AG04450 (cell line): ENCODE data around the gene PHF14. TPM values are rescaled to one million over a fixed set of nuclear protein-coding genes. Genes with fewer than 3 reads are reported as not detected.
"Not testable (repeated sequence)": the region's sequence is repeated elsewhere in the genome, so short reads cannot be mapped to it uniquely, and the experiment has no call there.

Experiments
- CTCF ChIA-PET: fragments of 300-600, 350-600 bp; formaldehyde crosslinking; extraction: SDS; loops from one replicate; lab custom pipeline; 2022; ENCODE audit warnings: antibody characterized with exemption, inconsistent platforms; lab: Charles Lee
- POLR2A ChIA-PET: fragments of 350-600 bp; formaldehyde crosslinking; extraction: SDS; loops from one replicate; lab custom pipeline; 2021; ENCODE audit warnings: antibody characterized with exemption, inconsistent platforms; lab: Yijun Ruan, JAX
- DNase-seq: peaks from one replicate; pipeline ENCODE4 v3.0.0-alpha.2; 2011; ENCODE audit warnings: low read depth, low spot score
- H3K27ac ChIP-seq: one replicate; pipeline ENCODE4 v1.5.1; 2012; ENCODE audit warnings: low read depth, low read length, control low read depth
- H3K27me3 ChIP-seq: one replicate; pipeline ENCODE4 v1.6.0; 2012; ENCODE audit warnings: low read length; ENCODE audit not compliant: control insufficient read depth, insufficient read depth
- H3K4me3 ChIP-seq: 2 replicates; pipeline ENCODE4 v1.5.1; 2011; ENCODE audit warnings: mild to moderate bottlenecking, low read depth, low read length, control low read depth
- H3K9me3 ChIP-seq: 2 replicates; pipeline ENCODE4 v1.5.1; 2012; ENCODE audit warnings: low read length; ENCODE audit not compliant: control insufficient read depth, insufficient read depth
- CTCF ChIP-seq: IDR thresholded peaks from 2 replicates; pipeline ENCODE4 v1.5.1; 2011; ENCODE audit warnings: low read depth, low read length, control low read depth, inconsistent platforms
- polyA minus RNA-seq: library from RNA; depleted of rRNA, polyadenylated mRNA; stranded (reverse); fragments of >200 nt; gene quantifications from 2 replicates; pipeline ENCODE4 v1.2.3, GENCODE V29; 2011; rRNA and poly(A)+ RNA removed
- polyA plus RNA-seq: library from polyadenylated mRNA; depleted of rRNA; stranded (reverse); fragments of >200 nt; gene quantifications from 2 replicates; pipeline ENCODE4 v1.2.3, GENCODE V29; 2011; rRNA removed

Gene PHF14
- polyA plus RNA-seq, result 16.7 and 26.2 TPM in 2 replicates
- polyA minus RNA-seq, result 22.5 and 33.5 TPM in 2 replicates

DNA sequence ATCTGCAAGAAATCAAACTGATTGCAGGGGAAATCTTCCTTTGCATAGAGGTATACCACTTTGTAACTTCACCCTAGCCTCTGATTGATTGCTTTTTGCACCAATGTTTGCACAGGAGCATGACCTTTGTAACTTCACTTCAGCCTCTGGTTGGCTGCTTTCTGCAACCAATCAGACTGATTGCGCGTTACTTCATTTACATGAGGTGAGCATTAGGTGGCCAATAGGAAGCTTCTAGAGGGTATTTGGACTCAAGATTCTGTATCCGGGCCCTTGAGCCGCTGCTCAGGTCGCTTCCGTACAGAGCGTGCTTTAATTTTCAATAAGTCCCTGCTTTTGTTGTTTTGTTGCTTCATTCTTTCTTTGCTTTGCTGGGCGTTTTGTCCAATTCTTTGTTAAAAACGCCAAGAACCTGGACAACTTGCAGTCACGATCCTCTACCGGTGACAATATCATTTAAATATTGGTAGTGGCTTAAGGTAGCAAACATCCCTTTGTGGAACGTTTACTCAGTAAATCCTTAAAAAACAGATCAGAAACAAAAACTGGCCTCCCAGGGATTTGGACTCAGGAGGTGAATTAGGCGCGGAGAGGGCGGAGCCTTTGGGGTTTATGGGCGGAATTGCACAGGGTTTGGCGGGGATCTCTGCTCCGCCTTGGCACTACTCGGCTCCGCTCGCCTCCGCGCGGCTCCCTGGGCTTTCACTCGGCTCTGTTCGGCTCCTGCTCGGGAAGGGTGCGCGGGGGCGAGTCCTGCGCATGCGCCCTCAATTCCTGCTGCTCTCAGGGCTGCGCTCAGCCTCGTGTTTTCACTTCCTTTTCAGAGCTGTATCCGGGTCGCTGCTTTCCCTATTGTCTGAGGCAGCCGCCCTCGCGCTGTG is at the start of gene PHF14:
Gene PHF14, plus strand, starts transcription at position 812 of the 881 bp plus-strand sequence. CDS start 452 bp downstream, outside the sequence.
- no peak for TF ChIP-seq CTCF
- CTCF ChIA-PET, result no interaction called here
- POLR2A ChIA-PET, result interaction anchor here (0.8 to 2.6 kb wide), 4 partner anchors 33 to 1343 kb away, joined by 3 to 32 read pairs (median 4); a partner anchor contains a TSS
- no peaks in the 10 kb centered on the region for H3K27me3 ChIP-seq
- no peaks in the 10 kb centered on the region for H3K9me3 ChIP-seq
- DNase-seq, result peak; percentile 93
- peak within 1 kb of the TSS; percentile 85 for H3K4me3 ChIP-seq
- H3K27ac ChIP-seq, result peak within 1 kb of the TSS; percentile 82

DNA sequence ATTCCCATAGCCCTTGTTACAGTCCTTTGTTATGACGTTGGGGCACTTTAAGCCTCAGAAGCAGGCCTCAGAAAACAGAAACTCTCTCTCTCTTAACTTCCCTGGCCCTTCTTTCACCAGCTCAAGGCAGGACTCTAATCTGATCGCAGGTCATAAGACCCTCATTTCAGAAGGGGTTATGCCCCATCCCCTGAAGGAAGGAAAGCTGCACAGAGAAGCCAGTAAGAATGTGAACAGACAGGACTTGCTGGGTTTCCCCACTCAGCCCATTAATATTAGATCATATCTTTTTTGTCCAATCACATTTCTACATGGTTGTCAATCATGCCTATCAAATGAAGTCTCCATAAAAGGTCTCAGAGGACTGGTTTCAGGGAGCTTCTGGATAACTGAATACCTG is 49.3 kb upstream of the PHF14 start:
- DNase-seq, result no peak
- no peak for TF ChIP-seq CTCF
- H3K27me3 ChIP-seq, result no peaks in the 10 kb centered on the region
- ChIA-PET CTCF (no interaction called here), POLR2A (no interaction called here)
- no peak overlapping the region for H3K27ac ChIP-seq
- no peaks in the 10 kb centered on the region for H3K9me3 ChIP-seq
- no peak overlapping the region for H3K4me3 ChIP-seq

- H3K27me3 ChIP-seq, POLR2A ChIA-PET, H3K9me3 ChIP-seq, H3K4me3 ChIP-seq, DNase-seq, H3K27ac ChIP-seq, CTCF ChIA-PET: not testable (repeated sequence)
Observed at GRCh38 chr7:10928203-10928602, 45.5 kb upstream of the PHF14 start.

DNA sequence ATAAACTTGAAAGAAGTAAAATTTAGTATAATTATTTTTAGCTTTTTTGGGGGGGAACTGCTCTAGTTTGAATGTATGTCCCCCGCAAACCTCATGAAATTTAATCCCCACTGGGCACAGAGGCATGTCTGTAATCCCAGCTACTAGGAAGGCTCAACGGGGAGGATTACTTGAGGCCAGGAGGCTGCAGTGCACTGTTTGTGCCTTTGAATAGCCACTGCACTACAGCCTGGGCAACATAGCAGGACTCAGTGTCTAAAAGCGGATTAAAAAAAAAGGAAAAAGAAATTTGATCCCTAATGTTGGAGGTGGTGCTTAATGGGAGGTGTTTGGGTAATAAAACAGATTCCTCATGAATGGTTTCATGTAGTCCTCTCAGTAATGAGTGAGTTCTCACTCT is 43.1 kb upstream of the PHF14 start:
- no peak overlapping the region for H3K27ac ChIP-seq
- no peak for DNase-seq
- POLR2A ChIA-PET, result interaction anchor here (3.0 kb wide), 1 partner anchor 10 kb away, joined by 12 read pairs; a partner anchor contains a TSS
- TF ChIP-seq CTCF, result no peak
- no peak overlapping the region for H3K4me3 ChIP-seq
- H3K9me3 ChIP-seq, result no peaks in the 10 kb centered on the region
- CTCF ChIA-PET, result interaction anchor here (2.1 kb wide), 1 partner anchor 282 kb away, joined by 6 read pairs; no protein-coding TSS in a partner anchor
- H3K27me3 ChIP-seq, result no peaks in the 10 kb centered on the region

- ChIA-PET CTCF (interaction anchor here (2.1 kb wide), 1 partner anchor 281 kb away, joined by 6 read pairs; no protein-coding TSS in a partner anchor), POLR2A (interaction anchor here (3.0 kb wide), 1 partner anchor 9 kb away, joined by 12 read pairs; a partner anchor contains a TSS)
- no peak for DNase-seq
- Histone ChIP-seq H3K27ac (no peak overlapping the region), H3K27me3 (no peaks in the 10 kb centered on the region), H3K9me3 (no peaks in the 10 kb centered on the region), H3K4me3 (no peak overlapping the region)
- TF ChIP-seq CTCF, result no peak
Observed at GRCh38 chr7:10931161-10931560, 42.5 kb upstream of the PHF14 start.
